Activated T-helper 2 cell treated with anti-CD3 and anti-CD28 coated beads, Interferon-gamma antibody, Interleukin-2, Interleukin-4, amounts not matched to agents 10 μg/mL and 5 μg/mL and 100 μg/mL, durations not matched to agents 14 hours and 24 hours and 36 hours (primary cell): ENCODE data around the gene SLC9A9. TPM values are rescaled to one million over a fixed set of nuclear protein-coding genes. Genes with fewer than 3 reads are reported as not detected.

Experiments used
- DNase-seq: peaks from one replicate; pipeline ENCODE4 v3.0.0; 2021; ENCODE audit warnings: low spot score
- H3K27ac Mint-ChIP-seq: one replicate; pipeline ENCODE4 v1.8.0; 2021; ENCODE audit warnings: mixed read lengths
- H3K27me3 Mint-ChIP-seq: one replicate; pipeline ENCODE4 v1.8.0; 2021; ENCODE audit warnings: low read depth, mixed read lengths
- H3K36me3 Mint-ChIP-seq: one replicate; pipeline ENCODE4 v1.8.0; 2021; ENCODE audit warnings: low read depth, mixed read lengths
- H3K4me1 Mint-ChIP-seq: one replicate; pipeline ENCODE4 v1.8.0; 2021; ENCODE audit warnings: low read depth, mixed read lengths
- H3K4me3 Mint-ChIP-seq: one replicate; pipeline ENCODE4 v1.8.0; 2021; ENCODE audit warnings: low read depth, mild to moderate bottlenecking, moderate library complexity, mixed read lengths
- H3K9me3 Mint-ChIP-seq: one replicate; pipeline ENCODE4 v1.8.0; 2021; ENCODE audit warnings: mixed read lengths
- intact Hi-C: fragments of 100-400 bp; cut with micrococcal nuclease; formaldehyde crosslinking; loops from one replicate; pipeline ENCODE4 v1.15.1; 2023
- total RNA-seq: library from RNA; stranded (reverse); gene quantifications from 2 replicates; pipeline ENCODE4 v1.2.3, GENCODE V29; 2022

SLC9A9 gene
- total RNA-seq, 1 donor from 2014 or later, result 1.6 TPM

- Mint-ChIP-seq H3K36me3 (no peaks in the 10 kb centered on the region), H3K9me3 (no peaks in the 10 kb centered on the region), H3K4me1 (peaks cover 7% of the 10 kb centered on the region), H3K27me3 (no peaks in the 10 kb centered on the region), H3K27ac (no peak overlapping the region), H3K4me3 (no peak overlapping the region)
- intact Hi-C loops, result no loop called here
- no peak for DNase-seq
These were observed 625.3 kb downstream of the SLC9A9 start for GRCh38 chr3:143222981-143223380.

GRCh38 chr3:143222505-143222904, 625.8 kb downstream of the SLC9A9 start:
- H3K27ac Mint-ChIP-seq, result peak overlapping the region; percentile 14
- no peaks in the 10 kb centered on the region for H3K27me3 Mint-ChIP-seq
- no peak overlapping the region for H3K4me3 Mint-ChIP-seq
- intact Hi-C loops, result no loop called here
- peaks cover 7% of the 10 kb centered on the region for H3K4me1 Mint-ChIP-seq
- H3K9me3 Mint-ChIP-seq, result no peaks in the 10 kb centered on the region
- H3K36me3 Mint-ChIP-seq, result no peaks in the 10 kb centered on the region
- DNase-seq, result no peak

DNA sequence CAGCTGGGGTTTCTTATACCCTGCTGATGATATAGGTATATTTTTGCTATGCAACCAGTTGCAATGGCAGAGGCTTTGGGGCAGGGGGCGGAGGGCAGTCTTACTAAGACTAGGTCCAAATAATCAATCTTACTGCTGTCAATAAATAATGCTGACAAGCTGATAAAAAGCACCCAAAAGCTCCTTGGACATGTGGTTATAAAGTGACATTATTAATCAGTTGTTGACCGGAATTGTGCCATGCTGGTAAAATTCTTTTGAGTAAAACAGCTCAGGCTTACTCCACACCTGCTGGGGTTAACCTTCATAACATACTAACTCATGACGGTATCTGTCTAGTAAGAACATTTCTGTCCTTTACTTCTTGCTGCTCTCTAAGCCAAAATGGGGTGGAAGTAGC, 626.8 kb downstream of the SLC9A9 start:
- Mint-ChIP-seq H3K27ac (no peak overlapping the region), H3K27me3 (no peaks in the 10 kb centered on the region), H3K9me3 (no peaks in the 10 kb centered on the region), H3K4me3 (no peak overlapping the region), H3K36me3 (no peaks in the 10 kb centered on the region), H3K4me1 (peaks cover 16% of the 10 kb centered on the region)
- intact Hi-C loops, result no loop called here
- DNase-seq, result no peak

DNA sequence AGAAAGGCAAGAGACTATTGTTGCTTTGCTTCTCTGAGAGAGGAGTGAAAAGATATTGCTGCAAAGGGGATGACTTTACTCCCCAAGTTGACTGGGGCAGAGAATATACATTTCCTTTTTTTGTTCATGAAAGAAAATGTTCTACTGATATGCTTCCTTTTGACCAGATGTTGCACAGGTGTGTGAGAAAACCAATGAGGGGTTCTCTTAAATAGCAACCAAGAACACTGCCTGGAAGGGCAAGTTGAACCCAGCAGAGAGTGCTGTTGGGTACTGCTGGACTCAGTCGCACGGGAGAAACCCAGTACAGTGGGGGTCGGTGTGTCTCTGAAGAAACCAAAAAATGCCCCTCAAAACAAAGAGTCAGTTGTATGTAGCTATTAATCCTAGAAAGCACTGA, 627.5 kb downstream of the SLC9A9 start:
- DNase-seq, result no peak
- no peaks in the 10 kb centered on the region for H3K9me3 Mint-ChIP-seq
- H3K27ac Mint-ChIP-seq, result no peak overlapping the region
- no peaks in the 10 kb centered on the region for H3K36me3 Mint-ChIP-seq
- intact Hi-C loops, result no loop called here
- peaks cover 19% of the 10 kb centered on the region for H3K4me1 Mint-ChIP-seq
- H3K27me3 Mint-ChIP-seq, result no peaks in the 10 kb centered on the region
- no peak overlapping the region for H3K4me3 Mint-ChIP-seq

DNA sequence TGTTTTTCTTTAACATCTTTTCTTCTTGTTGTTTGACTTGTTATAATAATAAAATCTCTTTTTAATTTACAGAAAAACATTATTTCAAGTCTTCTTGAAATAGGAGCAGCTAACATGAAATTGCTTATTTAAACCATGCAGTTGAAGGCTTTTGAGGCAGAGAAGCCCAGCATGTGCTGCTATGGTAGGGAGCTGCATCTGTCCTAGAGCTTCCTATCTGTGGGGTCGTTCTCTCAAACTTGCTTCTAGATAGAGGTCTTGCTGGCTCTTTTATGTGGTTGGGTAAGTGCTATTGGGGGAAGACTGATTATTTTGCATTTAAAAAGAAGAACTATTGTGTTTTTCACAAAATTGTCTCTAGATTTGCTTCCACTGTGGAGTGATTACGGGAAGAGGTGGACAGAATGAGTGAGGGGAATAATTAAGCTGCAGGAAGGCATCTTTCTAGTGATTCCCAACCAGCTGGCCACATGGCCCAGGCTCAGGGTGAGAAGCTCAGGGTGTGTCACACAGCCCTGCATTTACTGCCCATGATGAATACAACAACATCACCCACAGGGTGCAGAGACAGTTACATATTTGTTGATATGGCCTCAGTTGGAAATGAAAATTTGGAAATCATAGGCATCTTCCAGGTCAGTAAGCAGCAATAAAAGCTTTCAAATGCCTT, 630.0 kb downstream of the SLC9A9 start:
- no peaks in the 10 kb centered on the region for H3K36me3 Mint-ChIP-seq
- H3K9me3 Mint-ChIP-seq, result no peaks in the 10 kb centered on the region
- H3K4me1 Mint-ChIP-seq, result peaks cover 19% of the 10 kb centered on the region
- intact Hi-C loops, result no loop called here
- no peaks in the 10 kb centered on the region for H3K27me3 Mint-ChIP-seq
- no peak overlapping the region for H3K4me3 Mint-ChIP-seq
- no peak overlapping the region for H3K27ac Mint-ChIP-seq
- DNase-seq, result no peak

DNA sequence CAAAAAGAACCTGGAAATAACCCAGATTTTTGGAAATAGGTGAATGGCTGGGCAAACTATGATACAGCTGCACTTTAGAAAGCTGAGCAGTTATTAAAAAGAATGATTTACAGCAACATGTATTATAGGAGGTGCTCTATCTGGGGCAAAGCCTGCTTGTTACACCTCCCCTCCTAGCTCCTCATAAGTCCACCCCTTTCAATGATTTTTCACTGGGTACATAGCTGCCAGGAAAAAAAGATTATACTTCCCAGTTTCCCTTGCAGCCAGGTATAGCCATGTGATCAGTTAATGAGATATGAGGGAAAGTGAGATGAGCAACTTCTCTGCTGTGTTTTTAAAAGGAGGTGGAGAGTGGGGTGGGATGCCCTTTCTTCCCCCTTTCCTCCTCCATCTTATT, 631.0 kb downstream of the SLC9A9 start:
- H3K27ac Mint-ChIP-seq, result no peak overlapping the region
- intact Hi-C loops, result no loop called here
- H3K36me3 Mint-ChIP-seq, result no peaks in the 10 kb centered on the region
- no peak overlapping the region for H3K4me3 Mint-ChIP-seq
- DNase-seq, result no peak
- no peaks in the 10 kb centered on the region for H3K27me3 Mint-ChIP-seq
- H3K9me3 Mint-ChIP-seq, result no peaks in the 10 kb centered on the region
- peaks cover 15% of the 10 kb centered on the region for H3K4me1 Mint-ChIP-seq

GRCh38 chr3:143216709-143217182, 631.5 kb downstream of the SLC9A9 start:
- Mint-ChIP-seq H3K36me3 (no peaks in the 10 kb centered on the region), H3K4me3 (peak overlapping the region; percentile 64), H3K27ac (peak overlapping the region; percentile 40), H3K9me3 (no peaks in the 10 kb centered on the region), H3K27me3 (no peaks in the 10 kb centered on the region), H3K4me1 (peaks cover 15% of the 10 kb centered on the region)
- intact Hi-C loops, result no loop called here
- DNase-seq, result no peak

Other genes with a start within 250 kb of the SLC9A9 start
- 18.0 and 18.2 TPM in 2 replicates for gene DIPK2A, start 123.4 kb upstream of the SLC9A9 start, total RNA-seq